ENCODE results near the gene HCN2.

GRCh38 chr19:576768-577438 lies 12.8 kb upstream of the HCN2 start:
- TF ChIP-seq CTCF (IDR thresholded peaks at IDR 0.05) (no peak), POLR2A (IDR thresholded peaks at IDR 0.05) (peak in 1 of 2 donors; percentile 5)
